Measurements from ENCODE around the gene SLC38A8.

SLC38A8 gene

DNA sequence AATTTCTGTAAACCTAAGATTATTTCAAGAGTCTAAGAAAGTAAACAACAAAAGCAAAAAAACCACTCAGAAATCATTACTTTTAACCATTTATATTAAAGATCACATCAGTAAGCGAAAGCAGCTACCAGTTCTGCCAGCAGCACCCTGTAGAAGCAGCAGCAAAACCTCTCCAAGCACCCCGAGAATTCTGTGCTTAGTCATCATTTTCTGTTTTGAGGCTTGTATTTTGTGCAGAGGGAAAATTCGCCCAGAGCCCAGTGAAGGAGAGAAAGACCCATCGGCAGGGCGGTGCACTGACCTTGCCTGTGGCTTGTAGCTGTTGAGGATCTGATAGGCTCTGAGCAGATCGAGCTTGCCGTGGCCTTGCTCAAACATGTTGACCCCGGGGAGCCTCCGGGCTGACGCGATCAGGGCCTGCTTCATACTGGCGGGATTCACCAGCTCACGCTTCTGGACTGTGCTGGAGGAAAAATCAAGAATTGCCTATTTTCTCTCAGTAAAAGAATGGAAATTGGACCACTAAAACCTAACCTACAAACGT, 38.9 kb upstream of the SLC38A8 start:
- TF ChIP-seq EZH2phosphoT487 (IDR thresholded peaks at IDR 0.05; ENCODE audit: low read depth) = no peak
- TF ChIP-seq, protein P1, sequence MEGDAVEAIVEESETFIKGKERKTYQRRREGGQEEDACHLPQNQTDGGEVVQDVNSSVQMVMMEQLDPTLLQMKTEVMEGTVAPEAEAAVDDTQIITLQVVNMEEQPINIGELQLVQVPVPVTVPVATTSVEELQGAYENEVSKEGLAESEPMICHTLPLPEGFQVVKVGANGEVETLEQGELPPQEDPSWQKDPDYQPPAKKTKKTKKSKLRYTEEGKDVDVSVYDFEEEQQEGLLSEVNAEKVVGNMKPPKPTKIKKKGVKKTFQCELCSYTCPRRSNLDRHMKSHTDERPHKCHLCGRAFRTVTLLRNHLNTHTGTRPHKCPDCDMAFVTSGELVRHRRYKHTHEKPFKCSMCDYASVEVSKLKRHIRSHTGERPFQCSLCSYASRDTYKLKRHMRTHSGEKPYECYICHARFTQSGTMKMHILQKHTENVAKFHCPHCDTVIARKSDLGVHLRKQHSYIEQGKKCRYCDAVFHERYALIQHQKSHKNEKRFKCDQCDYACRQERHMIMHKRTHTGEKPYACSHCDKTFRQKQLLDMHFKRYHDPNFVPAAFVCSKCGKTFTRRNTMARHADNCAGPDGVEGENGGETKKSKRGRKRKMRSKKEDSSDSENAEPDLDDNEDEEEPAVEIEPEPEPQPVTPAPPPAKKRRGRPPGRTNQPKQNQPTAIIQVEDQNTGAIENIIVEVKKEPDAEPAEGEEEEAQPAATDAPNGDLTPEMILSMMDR (IDR thresholded peaks at IDR 0.05; ENCODE audit: low read depth, low read length) = no peak

DNA sequence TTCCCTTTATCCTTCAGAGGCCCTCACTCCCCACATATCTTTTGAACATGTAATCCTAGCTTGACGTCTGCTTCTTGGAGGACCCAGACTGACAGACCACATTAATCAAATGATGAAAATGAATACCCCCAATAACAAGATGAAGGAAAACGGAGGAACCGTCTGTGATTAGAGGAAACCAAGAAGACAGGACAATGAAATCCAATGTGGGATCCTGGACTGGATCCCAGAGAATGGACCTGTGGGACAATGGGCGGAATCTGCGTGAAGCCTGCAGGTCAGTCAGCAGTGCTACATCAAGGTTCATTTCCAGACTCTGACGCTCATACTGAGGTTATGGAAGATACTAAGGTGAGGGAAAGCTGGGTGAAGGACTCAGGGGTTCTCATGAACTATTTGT, 38.2 kb upstream of the SLC38A8 start:
- Histone ChIP-seq H3K36me3 (replicated peaks; ENCODE audit: low read depth, low read length) (peaks cover 34% of the 10 kb centered on the region), H3K9ac (ENCODE audit: low read length) (no peak overlapping the region), H3K4me2 (ENCODE audit: low read length) (no peak overlapping the region), H3K4me1 (ENCODE audit: low read length) (peaks cover 9% of the 10 kb centered on the region), H3K4me3 (ENCODE audit: low read length) (no peak overlapping the region), H3K79me2 (ENCODE audit: low read length) (no peaks in the 10 kb centered on the region), H3K9me3 (ENCODE audit: insufficient read depth, low read length) (no peaks in the 10 kb centered on the region), H2AFZ (ENCODE audit: low read depth, low read length) (no peak overlapping the region), H4K20me1 (ENCODE audit: insufficient read depth, low read length) (peaks cover 49% of the 10 kb centered on the region), H3K27me3 (ENCODE audit: low read depth, low read length) (no peaks in the 10 kb centered on the region), H3K27ac (ENCODE audit: low read length) (no peak overlapping the region)
- TF ChIP-seq EZH2phosphoT487 (IDR thresholded peaks at IDR 0.05; ENCODE audit: low read depth) = no peak
- TF ChIP-seq, protein P1 (IDR thresholded peaks at IDR 0.05; ENCODE audit: low read depth, low read length) = no peak

More for the DNA sequence above, 38.9 kb upstream of the SLC38A8 start:
- H3K9me3 ChIP-seq (ENCODE audit: insufficient read depth, low read length) = no peaks in the 10 kb centered on the region
- H3K4me1 ChIP-seq (ENCODE audit: low read length) = peaks cover 17% of the 10 kb centered on the region
- no peak overlapping the region for H3K27ac ChIP-seq (ENCODE audit: low read length)
- H3K79me2 ChIP-seq (ENCODE audit: low read length) = no peaks in the 10 kb centered on the region
- H3K36me3 ChIP-seq (replicated peaks; ENCODE audit: low read depth, low read length) = peaks cover 39% of the 10 kb centered on the region
- 0 out of 2 replicates have a peak, but pooled peaks cover under 1% of the 10 kb centered on the region for H3K27me3 ChIP-seq (ENCODE audit: low read depth, low read length)
- H3K9ac ChIP-seq (ENCODE audit: low read length) = no peak overlapping the region
- peaks cover 56% of the 10 kb centered on the region for H4K20me1 ChIP-seq (ENCODE audit: insufficient read depth, low read length)
- H3K4me2 ChIP-seq (ENCODE audit: low read length) = no peak overlapping the region
- no peak overlapping the region for H2AFZ ChIP-seq (ENCODE audit: low read depth, low read length)
- no peak overlapping the region for H3K4me3 ChIP-seq (ENCODE audit: low read length)

DNA sequence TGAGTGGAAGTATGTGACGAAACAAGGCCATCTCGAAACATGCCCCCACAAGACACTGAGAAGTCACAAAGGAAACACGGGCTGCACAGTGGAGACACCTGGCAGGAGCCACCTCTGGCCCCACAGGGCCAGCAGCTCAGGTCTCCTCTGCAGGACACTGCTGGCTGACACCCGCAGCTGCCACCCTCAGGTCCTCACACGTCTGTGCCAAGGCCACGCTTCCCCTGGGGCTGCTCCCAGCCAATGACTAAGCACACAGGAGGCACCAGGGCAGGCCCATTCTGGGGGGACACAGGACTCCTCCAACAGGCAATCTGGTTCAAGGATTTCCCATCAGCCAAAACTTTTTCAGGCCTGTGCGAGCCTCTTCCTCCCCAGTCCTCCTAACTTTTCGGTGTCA, 37.8 kb upstream of the SLC38A8 start:
- Histone ChIP-seq H3K27ac (ENCODE audit: low read length) (no peak overlapping the region), H3K4me1 (ENCODE audit: low read length) (peaks cover 6% of the 10 kb centered on the region), H3K27me3 (ENCODE audit: low read depth, low read length) (no peaks in the 10 kb centered on the region), H3K4me2 (ENCODE audit: low read length) (no peak overlapping the region), H4K20me1 (ENCODE audit: insufficient read depth, low read length) (peaks cover 52% of the 10 kb centered on the region), H3K4me3 (ENCODE audit: low read length) (no peak overlapping the region), H3K36me3 (replicated peaks; ENCODE audit: low read depth, low read length) (peaks cover 38% of the 10 kb centered on the region), H2AFZ (ENCODE audit: low read depth, low read length) (no peak overlapping the region), H3K79me2 (ENCODE audit: low read length) (no peaks in the 10 kb centered on the region), H3K9ac (ENCODE audit: low read length) (no peak overlapping the region), H3K9me3 (ENCODE audit: insufficient read depth, low read length) (no peaks in the 10 kb centered on the region)
- TF ChIP-seq EZH2phosphoT487 (IDR thresholded peaks at IDR 0.05; ENCODE audit: low read depth) = no peak
- TF ChIP-seq, protein P1 (IDR thresholded peaks at IDR 0.05; ENCODE audit: low read depth, low read length) = no peak

DNA sequence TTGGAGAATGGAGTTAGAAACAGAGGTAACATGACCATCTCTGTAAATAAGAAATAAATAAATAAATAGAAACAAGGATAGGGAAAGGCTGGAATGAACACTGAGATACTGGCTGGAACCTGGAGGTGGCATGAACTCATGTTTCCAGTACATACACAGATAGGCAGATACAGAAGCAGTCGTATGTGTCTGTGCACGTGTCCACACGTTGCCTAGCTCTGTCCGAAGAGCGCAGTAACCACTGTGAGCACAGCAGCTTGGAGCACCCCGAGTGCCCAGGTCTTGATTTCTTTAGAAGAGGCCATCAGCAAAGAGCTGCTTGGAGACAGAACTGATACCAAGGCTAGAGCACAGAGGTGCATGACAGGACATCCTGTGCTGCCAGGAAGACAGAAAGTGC, 37.1 kb upstream of the SLC38A8 start:
- Histone ChIP-seq H3K4me2 (ENCODE audit: low read length) (no peak overlapping the region), H3K4me3 (ENCODE audit: low read length) (no peak overlapping the region), H3K27me3 (ENCODE audit: low read depth, low read length) (no peaks in the 10 kb centered on the region), H3K4me1 (ENCODE audit: low read length) (no peaks in the 10 kb centered on the region), H3K36me3 (replicated peaks; ENCODE audit: low read depth, low read length) (peaks cover 44% of the 10 kb centered on the region), H3K79me2 (ENCODE audit: low read length) (no peaks in the 10 kb centered on the region), H3K9me3 (ENCODE audit: insufficient read depth, low read length) (no peaks in the 10 kb centered on the region), H3K27ac (ENCODE audit: low read length) (no peak overlapping the region), H4K20me1 (ENCODE audit: insufficient read depth, low read length) (peaks cover 46% of the 10 kb centered on the region), H3K9ac (ENCODE audit: low read length) (no peak overlapping the region), H2AFZ (ENCODE audit: low read depth, low read length) (no peak overlapping the region)
- TF ChIP-seq EZH2phosphoT487 (IDR thresholded peaks at IDR 0.05; ENCODE audit: low read depth) = no peak
- TF ChIP-seq, protein P1 (IDR thresholded peaks at IDR 0.05; ENCODE audit: low read depth, low read length) = no peak
